OCI-LY1 (cell line): Measurements from ENCODE around the gene ACTR5.
"Not testable (repeated sequence)": the region's sequence is repeated elsewhere in the genome, so short reads cannot be mapped to it uniquely, and the experiment has no call there.

Experiments
- H2AFZ ChIP-seq: fragments of 200-600 bp; sonication (generic), shearing (Covaris generic); 2 replicates; pipeline ENCODE4 v1.6.0; 2014; ENCODE audit warnings: antibody characterized with exemption, mild to moderate bottlenecking, low read length
- H3F3A ChIP-seq: fragments of 200-600 bp; sonication (generic), shearing (Covaris generic); 2 replicates; pipeline ENCODE4 v1.6.0; 2014; ENCODE audit warnings: mild to moderate bottlenecking, antibody characterized with exemption, low read length, moderate library complexity; ENCODE audit not compliant: insufficient read depth
- H3K27ac ChIP-seq: fragments of 200-600 bp; sonication (generic); 2 replicates; pipeline ENCODE4 v1.5.1; 2014; ENCODE audit warnings: low read length, mixed run types, mild to moderate bottlenecking, low read depth; ENCODE audit not compliant: poor library complexity, severe bottlenecking
- H3K27me3 ChIP-seq: fragments of 200-600 bp; sonication (generic); 2 replicates; pipeline ENCODE4 v1.6.0; 2014; ENCODE audit warnings: antibody characterized with exemption, mild to moderate bottlenecking, low read length, moderate library complexity; ENCODE audit not compliant: insufficient read depth
- H3K36me3 ChIP-seq: fragments of 200-600 bp; sonication (generic); 2 replicates; pipeline ENCODE4 v1.6.1; 2014; ENCODE audit warnings: mild to moderate bottlenecking, antibody characterized with exemption, low read length, moderate library complexity, mixed read lengths; ENCODE audit not compliant: insufficient read depth
- H3K4me1 ChIP-seq: fragments of 200-600 bp; sonication (generic); 2 replicates; pipeline ENCODE4 v1.5.1; 2014; ENCODE audit warnings: mild to moderate bottlenecking, low read length, moderate library complexity; ENCODE audit not compliant: insufficient read depth, severe bottlenecking
- H3K4me2 ChIP-seq: fragments of 200-600 bp; sonication (generic), shearing (Covaris generic); 2 replicates; pipeline ENCODE4 v1.6.1; 2014; ENCODE audit warnings: low read length
- H3K4me3 ChIP-seq: fragments of 200-600 bp; sonication (generic); 2 replicates; pipeline ENCODE4 v1.5.1; 2014; ENCODE audit warnings: low read length, low read depth, mild to moderate bottlenecking, mixed read lengths; ENCODE audit not compliant: poor library complexity, severe bottlenecking
- H3K79me2 ChIP-seq: fragments of 200-600 bp; shearing (Covaris generic); 2 replicates; pipeline ENCODE4 v1.6.1; 2016; ENCODE audit warnings: mixed run types, low read length, mixed read lengths; ENCODE audit not compliant: insufficient read depth
- H3K9ac ChIP-seq: fragments of 200-600 bp; sonication (generic), shearing (Covaris generic); 2 replicates; pipeline ENCODE4 v1.6.1; 2014; ENCODE audit warnings: mild to moderate bottlenecking, low read length, mixed read lengths
- H3K9me2 ChIP-seq: fragments of 200-600 bp; sonication (generic), shearing (Covaris generic); 2 replicates; pipeline ENCODE4 v1.6.1; 2014; ENCODE audit warnings: low read depth, mild to moderate bottlenecking, low read length, mixed read lengths
- H3K9me3 ChIP-seq: fragments of 200-600 bp; shearing (Covaris generic); 2 replicates; pipeline ENCODE4 v1.6.1; 2014; ENCODE audit warnings: low read length, mixed read lengths
- H4K20me1 ChIP-seq: fragments of 200-600 bp; sonication (generic), shearing (Covaris generic); 2 replicates; pipeline ENCODE4 v1.6.0; 2016; ENCODE audit warnings: mild to moderate bottlenecking, low read length; ENCODE audit not compliant: insufficient read depth
- CTCF ChIP-seq: fragments of 200-600 bp; sonication (generic), shearing (Covaris generic); IDR thresholded peaks from 2 replicates; pipeline ENCODE4 v1.5.1; 2017; ENCODE audit warnings: mild to moderate bottlenecking, antibody characterized with exemption, low read length, moderate library complexity, mixed read lengths
- EZH2 ChIP-seq: fragments of 200-600 bp; sonication (generic), shearing (Covaris generic); IDR thresholded peaks from 2 replicates; pipeline ENCODE4 v1.8.0; 2017; ENCODE audit warnings: borderline replicate concordance, mixed run types, mild to moderate bottlenecking, antibody characterized with exemption, low read length, moderate library complexity, mixed read lengths

The ACTR5 gene

GRCh38 chr20:38812182-38812581 lies 63.9 kb downstream of the ACTR5 start:
- H4K20me1 ChIP-seq = no peaks in the 10 kb centered on the region
- H3K9ac ChIP-seq = peak overlapping the region; percentile 32
- peak overlapping the region; percentile 18 for H3K4me3 ChIP-seq
- H3K4me2 ChIP-seq = peak overlapping the region; percentile 51
- peaks cover 88% of the 10 kb centered on the region for H3K79me2 ChIP-seq
- H3K27ac ChIP-seq = peak overlapping the region; percentile 90
- no peak for TF ChIP-seq EZH2
- no peak for TF ChIP-seq CTCF
- H3K27me3 ChIP-seq = no peaks in the 10 kb centered on the region
- H3F3A ChIP-seq = no peaks in the 10 kb centered on the region
- H3K9me2 ChIP-seq = no peaks in the 10 kb centered on the region
- H3K9me3 ChIP-seq = no peaks in the 10 kb centered on the region
- peaks cover 76% of the 10 kb centered on the region for H3K4me1 ChIP-seq
- no peak overlapping the region for H2AFZ ChIP-seq
- H3K36me3 ChIP-seq = peaks cover 58% of the 10 kb centered on the region

GRCh38 chr20:38812709-38813573 lies 64.7 kb downstream of the ACTR5 start:
- H4K20me1 ChIP-seq = no peaks in the 10 kb centered on the region
- H3K27me3 ChIP-seq = no peaks in the 10 kb centered on the region
- H3K9me3 ChIP-seq = no peaks in the 10 kb centered on the region
- H3K79me2 ChIP-seq = peaks cover 87% of the 10 kb centered on the region
- peak overlapping the region; percentile 90 for H3K27ac ChIP-seq
- H3K9ac ChIP-seq = peak overlapping the region; percentile 32
- no peaks in the 10 kb centered on the region for H3K9me2 ChIP-seq
- TF ChIP-seq EZH2 = no peak
- no peak for TF ChIP-seq CTCF
- peaks cover 62% of the 10 kb centered on the region for H3K36me3 ChIP-seq
- no peak overlapping the region for H3K4me3 ChIP-seq
- H3F3A ChIP-seq = no peaks in the 10 kb centered on the region
- H2AFZ ChIP-seq = no peak overlapping the region
- peaks cover 71% of the 10 kb centered on the region for H3K4me1 ChIP-seq
- H3K4me2 ChIP-seq = peak overlapping the region; percentile 51; the same call in 1 of the 2 replicates

DNA sequence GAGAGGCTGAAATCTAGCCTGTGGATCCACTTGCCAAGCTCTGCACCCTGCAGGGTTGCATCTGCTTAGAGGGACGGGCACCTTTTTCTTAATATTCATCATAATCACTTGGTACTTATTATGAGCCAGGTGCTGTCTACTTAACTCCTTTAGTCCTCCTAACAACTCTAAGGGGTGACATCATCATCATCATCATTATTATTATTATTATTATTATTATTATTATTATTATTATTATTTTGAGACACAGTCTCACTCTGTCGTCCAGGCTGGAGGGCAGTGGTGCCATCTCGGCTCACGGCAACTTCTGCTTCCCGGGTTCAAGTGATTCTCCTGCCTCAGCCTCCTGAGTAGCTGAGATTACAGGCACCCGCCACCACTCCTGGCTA lies 65.3 kb downstream of the ACTR5 start:
- not testable (repeated sequence) for H2AFZ ChIP-seq, H3F3A ChIP-seq, H3K4me3 ChIP-seq, H3K9ac ChIP-seq, H3K9me2 ChIP-seq, H3K27me3 ChIP-seq, H3K9me3 ChIP-seq, H4K20me1 ChIP-seq
- H3K4me1 ChIP-seq = peaks cover 71% of the 10 kb centered on the region
- peaks cover 62% of the 10 kb centered on the region for H3K36me3 ChIP-seq
- H3K4me2 ChIP-seq = peak overlapping the region; percentile 51; the same call in 1 of the 2 replicates
- H3K79me2 ChIP-seq = peaks cover 87% of the 10 kb centered on the region
- peak overlapping the region; percentile 90 for H3K27ac ChIP-seq

DNA sequence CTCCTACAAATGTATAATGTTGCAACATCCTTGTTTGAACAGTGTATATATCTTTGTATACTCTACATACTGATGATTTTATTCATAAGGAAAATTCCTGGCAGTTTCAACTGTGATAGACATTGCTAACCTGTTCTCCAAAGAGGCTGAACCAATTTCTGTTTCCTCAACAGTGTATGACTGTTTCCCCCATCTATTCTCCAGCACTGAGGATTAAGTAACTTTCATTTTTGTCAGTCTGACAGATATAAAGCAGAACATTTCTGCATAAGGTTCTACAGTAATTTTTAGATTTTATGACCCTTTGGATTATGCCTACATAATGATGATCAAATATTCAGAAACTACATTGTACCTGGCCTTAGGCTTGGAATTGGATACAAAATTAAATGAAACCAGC lies 67.2 kb downstream of the ACTR5 start:
- Histone ChIP-seq H3K36me3 (peaks cover 55% of the 10 kb centered on the region), H3K9me3 (no peaks in the 10 kb centered on the region), H3K4me2 (no peak overlapping the region), H3K27me3 (no peaks in the 10 kb centered on the region), H3F3A (no peaks in the 10 kb centered on the region), H3K79me2 (peaks cover 91% of the 10 kb centered on the region), H2AFZ (no peak overlapping the region), H4K20me1 (no peaks in the 10 kb centered on the region), H3K9ac (no peak overlapping the region), H3K9me2 (no peaks in the 10 kb centered on the region), H3K4me1 (peaks cover 52% of the 10 kb centered on the region), H3K4me3 (no peak overlapping the region), H3K27ac (no peak overlapping the region)
- TF ChIP-seq EZH2 (no peak), CTCF (no peak)
